Measurements from ENCODE around the gene CAT.
A peak's percentile ranks its signal among the peaks of the same experiment; 100 is the strongest.

Gene CAT

DNA sequence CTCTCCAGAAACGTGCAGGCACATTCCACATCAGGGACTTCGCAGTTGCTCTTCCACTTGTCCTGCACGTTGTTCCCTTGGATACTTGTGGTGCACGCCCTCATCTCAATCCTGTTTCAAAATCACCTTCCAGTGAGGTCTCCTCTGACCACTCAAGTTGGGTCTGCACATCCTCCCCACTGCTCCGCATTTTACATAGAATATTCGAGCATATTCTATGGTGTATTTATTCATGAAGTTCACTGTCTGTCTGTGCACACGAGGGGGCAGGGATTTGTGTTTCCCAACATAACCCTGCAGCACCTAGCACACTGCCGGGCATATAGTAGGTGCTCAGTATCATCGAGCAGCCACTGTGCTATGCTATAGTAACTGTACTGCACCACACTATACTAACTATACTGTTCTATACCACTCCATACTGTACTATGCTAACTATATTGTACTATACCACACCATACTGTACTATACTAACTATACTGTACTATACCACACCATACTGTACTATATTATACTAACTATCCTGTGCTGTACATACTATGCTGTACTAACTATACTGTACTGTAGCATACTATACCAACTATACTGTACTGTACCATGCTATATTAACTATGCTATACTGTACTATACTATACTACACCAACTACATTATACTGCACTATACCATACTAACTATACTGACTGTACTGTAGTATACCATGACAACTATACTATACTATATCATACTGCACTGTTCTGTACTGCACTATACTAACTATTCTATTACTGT is 44.6 kb downstream of the CAT start:
- Histone ChIP-seq H3K27ac (no peak overlapping the region), H3K4me3 (ENCODE audit: low read depth, low read length) (no peak overlapping the region), H3K9me3 (ENCODE audit: severe bottlenecking) (no peaks in the 10 kb centered on the region), H3K27me3 (ENCODE audit: insufficient read depth, low read depth, severe bottlenecking) (no peaks in the 10 kb centered on the region), H3K36me3 (no peaks in the 10 kb centered on the region)
- no peak for DNase-seq
- no peak for TF ChIP-seq CTCF (IDR thresholded peaks at IDR 0.05; ENCODE audit: low read depth, low read length)

GRCh38 chr11:34487430-34487829 is 48.7 kb downstream of the CAT start:
- no peak for DNase-seq
- Histone ChIP-seq H3K27me3 (ENCODE audit: insufficient read depth, low read depth, severe bottlenecking) (no peaks in the 10 kb centered on the region), H3K9me3 (ENCODE audit: severe bottlenecking) (no peaks in the 10 kb centered on the region), H3K27ac (no peak overlapping the region), H3K36me3 (no peaks in the 10 kb centered on the region), H3K4me3 (ENCODE audit: low read depth, low read length) (no peak overlapping the region)
- TF ChIP-seq CTCF (IDR thresholded peaks at IDR 0.05; ENCODE audit: low read depth, low read length), result no peak

DNA sequence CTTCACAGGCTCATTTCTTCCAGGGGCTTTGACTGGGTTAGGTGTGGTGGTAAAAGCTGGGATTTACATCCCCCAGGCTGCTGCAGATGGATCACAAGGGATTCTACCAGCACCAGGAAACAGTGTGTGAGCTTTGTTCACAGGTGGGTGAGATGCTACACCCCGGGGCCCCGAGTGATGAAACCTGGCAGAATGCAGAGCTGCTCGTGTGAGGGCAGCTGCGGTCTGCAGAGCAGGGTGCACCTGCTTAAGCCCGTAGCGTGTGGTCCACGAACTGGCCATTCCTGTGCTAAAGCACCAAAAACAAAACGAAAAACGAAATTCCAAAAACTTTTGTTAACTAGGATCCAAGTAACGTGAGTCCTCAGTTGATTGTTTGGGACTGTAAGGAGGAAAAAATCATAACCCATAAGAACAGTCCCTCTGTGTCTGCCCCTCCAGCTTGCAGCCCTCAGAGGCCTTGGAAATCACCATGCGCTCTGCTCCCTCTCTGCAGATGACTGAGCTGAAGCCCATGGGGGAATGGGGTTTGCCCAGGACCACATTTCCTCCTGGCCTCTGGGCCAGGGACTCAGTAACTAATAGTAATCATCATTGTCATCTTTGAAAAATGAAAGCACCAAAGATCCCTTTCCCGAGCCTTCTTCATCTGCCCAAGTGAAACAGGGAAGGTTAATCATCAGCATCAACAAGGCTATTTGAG is 50.3 kb downstream of the CAT start:
- no peaks in the 10 kb centered on the region for H3K9me3 ChIP-seq (ENCODE audit: severe bottlenecking)
- H3K27me3 ChIP-seq (ENCODE audit: insufficient read depth, low read depth, severe bottlenecking), result no peaks in the 10 kb centered on the region
- TF ChIP-seq CTCF (IDR thresholded peaks at IDR 0.05; ENCODE audit: low read depth, low read length), result no peak
- DNase-seq, result no peak
- no peak overlapping the region for H3K27ac ChIP-seq
- H3K36me3 ChIP-seq, result no peaks in the 10 kb centered on the region
- no peak overlapping the region for H3K4me3 ChIP-seq (ENCODE audit: low read depth, low read length)

- no peak for DNase-seq
- Histone ChIP-seq H3K9me3 (ENCODE audit: severe bottlenecking) (no peaks in the 10 kb centered on the region), H3K27me3 (ENCODE audit: insufficient read depth, low read depth, severe bottlenecking) (no peaks in the 10 kb centered on the region), H3K4me3 (ENCODE audit: low read depth, low read length) (no peak overlapping the region), H3K36me3 (no peaks in the 10 kb centered on the region), H3K27ac (no peak overlapping the region)
- TF ChIP-seq CTCF (IDR thresholded peaks at IDR 0.05; ENCODE audit: low read depth, low read length), result no peak
Observed at GRCh38 chr11:34490304-34490703, 51.6 kb downstream of the CAT start.

DNA sequence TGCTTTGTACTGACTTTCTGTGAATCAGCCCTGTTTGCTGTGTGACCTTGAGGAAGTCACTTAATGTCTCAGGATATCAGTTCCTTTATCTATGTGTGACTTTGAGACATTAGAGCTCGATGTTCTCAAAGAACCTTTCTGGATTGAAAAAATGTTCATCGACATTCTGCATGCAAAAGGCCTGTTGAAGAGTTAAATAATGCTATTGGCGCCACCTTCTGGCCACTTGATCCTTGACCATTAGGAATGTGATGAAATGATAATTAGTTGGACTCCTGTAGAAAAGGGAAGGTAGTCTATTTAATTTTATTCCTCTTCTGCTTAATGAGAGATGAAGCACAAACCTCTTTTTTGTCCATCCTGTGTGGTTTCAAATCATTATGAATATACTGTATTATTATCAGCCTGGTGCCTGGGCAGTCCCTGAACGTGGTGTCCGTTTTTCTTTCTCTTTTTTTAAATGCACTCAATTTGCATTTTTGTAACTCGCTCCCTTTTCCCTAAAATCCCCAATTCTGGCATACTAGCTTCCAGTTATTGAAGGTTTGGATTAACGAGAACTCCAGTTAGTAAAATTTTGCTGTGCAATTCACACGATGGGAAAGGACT is 54.2 kb downstream of the CAT start:
- H3K27me3 ChIP-seq (ENCODE audit: insufficient read depth, low read depth, severe bottlenecking), result no peaks in the 10 kb centered on the region
- H3K9me3 ChIP-seq (ENCODE audit: severe bottlenecking), result no peaks in the 10 kb centered on the region
- H3K27ac ChIP-seq, result no peak overlapping the region
- no peaks in the 10 kb centered on the region for H3K36me3 ChIP-seq
- peak; percentile 36; the same call in 1 of the 2 replicates for TF ChIP-seq CTCF (IDR thresholded peaks at IDR 0.05; ENCODE audit: low read depth, low read length)
- H3K4me3 ChIP-seq (ENCODE audit: low read depth, low read length), result no peak overlapping the region
- DNase-seq, result peak; percentile 68
